ENCODE data around the gene M6PR. TPM values are rescaled to one million over a fixed set of nuclear protein-coding genes. Genes with fewer than 3 reads are reported as not detected.
A peak's percentile ranks its signal among the peaks of the same experiment; 100 is the strongest.
"Not testable (repeated sequence)": the region's sequence is repeated elsewhere in the genome, so short reads cannot be mapped to it uniquely, and the experiment has no call there.

The M6PR gene
- total and polyA plus RNA-seq, 4 experiments from 2014 or later, result 226 to 502 (median 305) TPM

DNA sequence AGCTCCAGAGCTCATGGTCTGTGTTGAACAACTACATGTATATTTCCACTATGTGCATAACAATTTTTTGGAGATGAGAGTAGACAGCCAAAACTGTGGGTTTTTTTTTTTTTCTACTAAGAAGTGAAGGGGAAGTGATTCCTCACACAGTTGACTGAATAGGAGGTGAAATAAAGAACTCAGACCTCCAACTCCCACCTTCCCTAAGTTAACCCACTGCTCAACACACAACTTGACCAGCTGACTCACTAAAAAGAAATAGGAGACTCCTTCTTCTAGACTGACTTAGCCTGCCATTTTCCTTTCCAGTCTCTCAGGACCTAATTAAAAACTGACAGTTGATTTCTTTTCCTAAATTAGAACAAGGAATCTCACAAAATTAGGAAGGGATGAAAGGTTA lies 1.7 kb downstream of the M6PR start:
- Histone ChIP-seq H3K9me3 (ENCODE audit: control insufficient read depth in 1 of 2, low read length in 2 of 2) (no peaks in the 10 kb centered on the region), H3K36me3 (ENCODE audit: insufficient read depth, low read length) (peaks cover 29% of the 10 kb centered on the region), H3K27ac (ENCODE audit: low read depth, low read length) (peak overlapping the region; percentile 96), H3K4me1 (ENCODE audit: insufficient read depth, low read length) (peaks cover 47% of the 10 kb centered on the region), H3K27me3 (ENCODE audit: insufficient read depth, low read length) (no peaks in the 10 kb centered on the region), H3K4me3 (ENCODE audit: low read length in 2 of 2) (peak overlapping the region in 1 of 2 donors; percentile 17)
- Mint-ChIP-seq H3K9me3 (peaks cover 0 to 2% (median 0%) of the 10 kb centered on the region in 8 donors), H3K4me1 (peaks cover 38 to 65% (median 50%) of the 10 kb centered on the region in 4 donors), H3K27ac (peak overlapping the region in 5 of 7 donors; percentile 84 to 99 (median 91)), H3K4me3 (peak overlapping the region in 7 of 8 donors; percentile 57 to 97 (median 75)), H3K36me3 (peaks cover 9 to 62% of the 10 kb centered on the region in 2 donors), H3K27me3 (no peaks in the 10 kb centered on the region)
- DNase-seq, result no peak
- CTCF ChIA-PET (ENCODE audit: partially characterized antibody), result interaction anchor here (0.7 to 13.9 kb wide), 6 partner anchors 11 to 98 kb away, joined by 3 to 561 read pairs (median 13); partner anchors contain the start of gene PHC1
- intact Hi-C loops (cut with micrococcal nuclease), result loop anchor here (2.0 kb wide), 1 partner anchor 251 kb away; the partner anchor contains the start of gene RIMKLB
- POLR2A ChIA-PET (ENCODE audit: partially characterized antibody), result interaction anchor here (1.2 to 10.1 kb wide), 5 partner anchors 10 to 102 kb away, joined by 3 to 492 read pairs (median 9); partner anchors contain the start of gene PHC1

DNA sequence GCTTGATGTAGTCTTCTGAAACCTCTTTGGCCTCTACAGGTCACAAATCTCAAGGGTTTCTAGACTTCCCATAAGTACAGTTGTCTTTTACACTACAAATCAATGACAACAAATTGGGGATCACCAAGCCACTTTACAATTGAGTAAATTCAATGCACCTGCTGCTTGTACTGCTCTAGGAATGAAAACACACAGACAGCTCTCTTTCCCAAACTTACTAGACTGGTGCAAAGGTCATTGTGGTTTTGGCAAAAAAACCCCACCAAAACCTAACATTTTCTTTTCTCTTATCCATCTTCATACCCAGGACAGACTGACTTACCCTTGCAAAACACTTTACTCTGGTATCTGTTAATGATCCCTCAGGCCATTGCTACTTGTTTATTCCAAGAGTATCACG lies 2.7 kb downstream of the M6PR start:
- Histone ChIP-seq H3K4me1 (ENCODE audit: insufficient read depth, low read length) (peaks cover 37% of the 10 kb centered on the region), H3K4me3 (ENCODE audit: low read length in 2 of 2) (no peak overlapping the region), H3K27me3 (ENCODE audit: insufficient read depth, low read length) (no peaks in the 10 kb centered on the region), H3K36me3 (ENCODE audit: insufficient read depth, low read length) (peaks cover 37% of the 10 kb centered on the region), H3K27ac (ENCODE audit: low read depth, low read length) (peak overlapping the region; percentile 96), H3K9me3 (ENCODE audit: control insufficient read depth in 1 of 2, low read length in 2 of 2) (no peaks in the 10 kb centered on the region)
- intact Hi-C loops (cut with micrococcal nuclease), result no loop called here
- Mint-ChIP-seq H3K9me3 (no peaks in the 10 kb centered on the region), H3K36me3 (peaks cover 15 to 73% of the 10 kb centered on the region in 2 donors), H3K4me3 (peak overlapping the region; percentile 8 to 97 (median 66)), H3K27me3 (no peaks in the 10 kb centered on the region), H3K4me1 (peaks cover 32 to 55% (median 43%) of the 10 kb centered on the region in 4 donors), H3K27ac (peak overlapping the region; percentile 25 to 99 (median 85))
- DNase-seq, result no peak
- CTCF ChIA-PET (ENCODE audit: partially characterized antibody), result interaction anchor here (1.0 to 13.9 kb wide), 4 partner anchors 32 to 99 kb away, joined by 3 to 561 read pairs (median 186); partner anchors contain the start of gene PHC1
- POLR2A ChIA-PET (ENCODE audit: partially characterized antibody), result interaction anchor here (1.6 to 10.1 kb wide), 3 partner anchors 9 to 103 kb away, joined by 5 to 492 read pairs (median 9); no protein-coding TSS in a partner anchor

DNA sequence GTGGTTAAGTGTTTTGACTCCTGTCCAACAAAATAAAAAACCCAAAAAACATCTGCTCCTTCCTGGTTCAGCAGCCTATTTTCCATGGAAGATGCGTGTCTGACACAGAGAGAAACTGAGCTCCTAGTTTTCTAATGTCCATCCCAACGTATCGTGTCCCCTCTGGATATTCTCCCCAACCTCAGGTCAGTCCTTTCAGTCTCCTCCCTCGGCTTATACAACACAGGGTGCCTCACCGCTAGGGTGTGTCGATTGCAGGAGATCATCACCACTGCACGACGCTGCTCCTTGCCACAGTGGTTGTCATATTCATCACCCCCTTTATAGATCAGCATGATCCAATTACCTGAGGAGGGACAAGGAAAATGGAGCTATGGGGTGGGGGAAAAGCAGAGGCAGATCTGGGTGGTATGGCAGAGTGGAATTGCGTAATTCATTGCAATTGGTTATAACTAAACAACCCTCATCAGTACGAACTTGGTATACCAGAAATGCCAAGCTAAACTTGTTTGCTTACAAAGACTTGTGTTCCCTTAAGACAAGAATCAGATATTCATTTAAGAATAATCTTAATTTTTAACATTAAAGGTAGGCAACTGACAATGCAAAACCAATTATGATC lies 5.8 kb downstream of the M6PR start:
- Mint-ChIP-seq H3K4me1 (peaks cover 25 to 38% (median 29%) of the 10 kb centered on the region in 4 donors), H3K9me3 (no peaks in the 10 kb centered on the region), H3K4me3 (no peak overlapping the region), H3K36me3 (peaks cover 26 to 65% of the 10 kb centered on the region in 2 donors), H3K27ac (peak overlapping the region in 4 of 7 donors; percentile 10 to 60 (median 36)), H3K27me3 (no peaks in the 10 kb centered on the region)
- Histone ChIP-seq H3K27me3 (ENCODE audit: insufficient read depth, low read length) (no peaks in the 10 kb centered on the region), H3K9me3 (ENCODE audit: control insufficient read depth in 1 of 2, low read length in 2 of 2) (no peaks in the 10 kb centered on the region), H3K27ac (ENCODE audit: low read depth, low read length) (no peak overlapping the region), H3K4me3 (ENCODE audit: low read length in 2 of 2) (no peak overlapping the region), H3K36me3 (ENCODE audit: insufficient read depth, low read length) (peaks cover 48% of the 10 kb centered on the region), H3K4me1 (ENCODE audit: insufficient read depth, low read length) (peaks cover 28% of the 10 kb centered on the region)
- DNase-seq, result no peak
- POLR2A ChIA-PET (ENCODE audit: partially characterized antibody), result interaction anchor here (0.9 kb wide), 1 partner anchor 81 kb away, joined by 5 read pairs; no protein-coding TSS in a partner anchor
- intact Hi-C loops (cut with micrococcal nuclease), result no loop called here
- CTCF ChIA-PET (ENCODE audit: partially characterized antibody), result interaction anchor here (0.8 to 13.9 kb wide), 3 partner anchors 31 to 102 kb away, joined by 3 to 561 read pairs (median 358); no protein-coding TSS in a partner anchor

DNA sequence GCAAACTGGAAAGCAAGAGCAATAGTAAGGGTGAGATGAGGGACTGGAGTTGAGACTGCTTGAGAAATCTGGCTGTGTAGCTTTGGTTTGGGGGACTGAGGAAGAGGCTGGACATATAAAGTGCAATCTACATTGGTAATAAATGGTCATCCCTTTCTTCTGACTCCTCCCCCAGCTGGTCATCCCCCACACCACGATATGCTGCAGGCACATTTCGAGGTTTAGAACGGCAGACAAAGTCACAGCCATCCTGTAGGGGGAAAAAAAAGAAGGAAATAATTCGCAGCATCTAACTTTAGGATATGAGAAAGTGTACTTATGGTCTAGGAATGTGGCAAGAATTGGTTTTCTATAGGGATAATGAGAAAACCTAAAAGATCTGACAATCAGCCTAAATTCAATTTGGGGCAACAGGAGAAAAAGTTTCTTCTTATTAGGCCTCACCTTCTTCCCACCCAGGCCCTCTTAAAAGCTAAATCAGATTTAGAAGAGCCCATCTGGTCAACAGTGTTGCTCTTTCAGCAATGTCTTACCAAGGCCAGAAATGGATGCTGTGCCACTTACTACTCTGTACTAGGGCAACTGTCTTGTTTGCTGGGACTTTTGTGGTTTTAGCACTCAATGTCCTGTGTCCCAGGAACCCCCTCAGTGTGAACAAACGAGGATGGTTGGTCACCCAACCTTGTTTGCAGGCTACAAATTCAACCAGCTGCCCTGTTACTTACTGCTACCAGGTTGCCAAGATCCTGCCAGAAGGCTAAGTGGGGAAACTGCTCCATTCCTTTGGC lies 7.6 kb downstream of the M6PR start:
- Histone ChIP-seq H3K27me3 (ENCODE audit: insufficient read depth, low read length) (no peaks in the 10 kb centered on the region), H3K4me1 (ENCODE audit: insufficient read depth, low read length) (peaks cover 10% of the 10 kb centered on the region), H3K36me3 (ENCODE audit: insufficient read depth, low read length) (peaks cover 58% of the 10 kb centered on the region), H3K27ac (ENCODE audit: low read depth, low read length) (no peak overlapping the region), H3K4me3 (ENCODE audit: low read length in 2 of 2) (no peak overlapping the region), H3K9me3 (ENCODE audit: control insufficient read depth in 1 of 2, low read length in 2 of 2) (no peaks in the 10 kb centered on the region)
- H3K27me3 Mint-ChIP-seq, result no peaks in the 10 kb centered on the region
- DNase-seq, result no peak
- H3K4me3 Mint-ChIP-seq, result no peak overlapping the region
- peaks cover 10 to 20% (median 16%) of the 10 kb centered on the region in 4 donors for H3K4me1 Mint-ChIP-seq
- intact Hi-C loops (cut with micrococcal nuclease), result no loop called here
- peaks cover 40 to 78% of the 10 kb centered on the region in 2 donors for H3K36me3 Mint-ChIP-seq
- H3K27ac Mint-ChIP-seq, result peak overlapping the region; percentile 18 to 86 (median 68)
- ChIA-PET CTCF (ENCODE audit: partially characterized antibody) (no interaction called here), POLR2A (ENCODE audit: partially characterized antibody) (interaction anchor here (0.6 to 1.3 kb wide), 2 partner anchors 11 to 66 kb away, joined by 3 read pairs; no protein-coding TSS in a partner anchor)
- H3K9me3 Mint-ChIP-seq, result no peaks in the 10 kb centered on the region

DNA sequence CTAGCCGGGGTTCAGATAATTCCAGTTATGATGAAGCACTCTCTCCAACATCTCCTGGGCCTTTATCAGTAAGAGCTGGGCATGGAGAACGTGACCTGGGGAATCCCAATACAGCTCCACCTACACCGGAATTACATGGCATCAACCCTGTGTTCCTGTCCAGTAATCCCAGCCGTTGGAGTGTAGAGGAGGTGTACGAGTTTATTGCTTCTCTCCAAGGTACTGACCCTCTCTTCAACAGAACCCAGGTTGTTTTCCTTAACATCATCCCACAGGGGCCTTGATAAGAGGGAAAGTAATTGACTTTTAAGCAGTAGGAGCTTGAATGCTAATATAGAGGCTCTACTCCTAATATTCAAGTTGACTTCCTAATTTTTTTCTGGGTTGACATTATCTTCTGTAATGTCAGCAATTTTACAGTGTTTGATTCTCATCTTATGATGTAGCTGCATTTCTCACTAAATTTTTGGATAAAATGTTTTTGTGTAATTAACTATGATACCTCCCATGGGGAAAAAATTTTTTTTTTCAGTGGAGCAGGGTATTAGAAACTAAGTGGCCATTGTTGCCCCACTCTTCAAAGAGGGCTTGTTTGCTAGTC lies 11.5 kb downstream of the M6PR start:
- H3K27ac ChIP-seq (ENCODE audit: low read depth, low read length); H3K4me1 ChIP-seq (ENCODE audit: insufficient read depth, low read length); H3K4me3 Mint-ChIP-seq; intact Hi-C loops (cut with micrococcal nuclease); H3K9me3 Mint-ChIP-seq; H3K27me3 Mint-ChIP-seq; H3K27ac Mint-ChIP-seq; H3K4me3 ChIP-seq (ENCODE audit: low read length in 2 of 2); H3K27me3 ChIP-seq (ENCODE audit: insufficient read depth, low read length); H3K4me1 Mint-ChIP-seq; H3K9me3 ChIP-seq (ENCODE audit: control insufficient read depth in 1 of 2, low read length in 2 of 2); DNase-seq: not testable (repeated sequence)
- H3K36me3 ChIP-seq (ENCODE audit: insufficient read depth, low read length), result peaks cover 50% of the 10 kb centered on the region
- POLR2A ChIA-PET (ENCODE audit: partially characterized antibody), result interaction anchor here (1.3 to 1.6 kb wide), 3 partner anchors 9 to 126 kb away, joined by 4 to 13 read pairs (median 5); partner anchors contain the start of gene M6PR
- peaks cover 56 to 70% of the 10 kb centered on the region in 2 donors for H3K36me3 Mint-ChIP-seq
- CTCF ChIA-PET (ENCODE audit: partially characterized antibody), result interaction anchor here (1.1 to 1.4 kb wide), 3 partner anchors 11 to 103 kb away, joined by 4 read pairs; partner anchors contain the start of gene M6PR

DNA sequence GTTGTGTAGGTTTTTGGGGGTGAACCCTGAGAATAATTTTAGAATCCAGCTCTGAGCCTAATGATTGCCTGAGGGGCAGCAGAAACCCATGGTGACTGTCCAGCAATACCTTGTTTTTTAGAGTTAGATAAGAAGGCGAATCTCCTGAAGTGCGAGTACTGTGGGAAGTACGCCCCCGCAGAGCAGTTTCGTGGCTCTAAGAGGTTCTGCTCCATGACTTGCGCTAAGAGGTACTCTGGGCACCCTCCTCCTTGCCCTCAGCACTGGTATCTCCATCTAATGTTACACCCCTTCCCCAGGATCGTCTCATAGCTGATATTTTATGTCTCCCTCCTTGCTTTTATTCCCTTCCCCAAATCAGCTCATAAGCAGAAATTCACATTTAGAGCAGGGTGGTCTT lies 12.7 kb downstream of the M6PR start:
- Histone ChIP-seq H3K27me3 (ENCODE audit: insufficient read depth, low read length) (no peaks in the 10 kb centered on the region), H3K27ac (ENCODE audit: low read depth, low read length) (no peak overlapping the region), H3K4me1 (ENCODE audit: insufficient read depth, low read length) (no peaks in the 10 kb centered on the region), H3K36me3 (ENCODE audit: insufficient read depth, low read length) (peaks cover 40% of the 10 kb centered on the region), H3K4me3 (ENCODE audit: low read length in 2 of 2) (no peak overlapping the region), H3K9me3 (ENCODE audit: control insufficient read depth in 1 of 2, low read length in 2 of 2) (no peaks in the 10 kb centered on the region)
- no peaks in the 10 kb centered on the region for H3K27me3 Mint-ChIP-seq
- H3K9me3 Mint-ChIP-seq, result no peaks in the 10 kb centered on the region
- CTCF ChIA-PET (ENCODE audit: partially characterized antibody), result interaction anchor here (1.3 kb wide), 1 partner anchor 102 kb away, joined by 3 read pairs; no protein-coding TSS in a partner anchor
- H3K4me3 Mint-ChIP-seq, result no peak overlapping the region
- peaks cover 57 to 66% of the 10 kb centered on the region in 2 donors for H3K36me3 Mint-ChIP-seq
- POLR2A ChIA-PET (ENCODE audit: partially characterized antibody), result interaction anchor here (1.0 to 1.2 kb wide), 2 partner anchors 9 to 13 kb away, joined by 4 read pairs; partner anchors contain the start of gene M6PR
- DNase-seq, result no peak
- peak overlapping the region in 4 of 7 donors; percentile 29 to 77 (median 46) for H3K27ac Mint-ChIP-seq
- intact Hi-C loops (cut with micrococcal nuclease), result no loop called here
- peaks cover 0 to 4% (median 0%) of the 10 kb centered on the region in 4 donors for H3K4me1 Mint-ChIP-seq

Measured in CD4-positive, alpha-beta memory T cell (primary cell).